BJ (cell line): Measurements from ENCODE around the gene CIDEB. TPM values are rescaled to one million over a fixed set of nuclear protein-coding genes. Genes with fewer than 3 reads are reported as not detected.

ENCODE experiments used
- CTCF ChIA-PET: fragments of 350-600 bp; formaldehyde crosslinking; extraction: SDS; loops from one replicate; lab custom pipeline; 2021; ENCODE audit warnings: antibody characterized with exemption, inconsistent platforms; lab: Yijun Ruan, JAX
- POLR2A ChIA-PET: fragments of 300-600 bp; sonication (Branson Sonifier 250); formaldehyde crosslinking; extraction: SDS; loops from one replicate; lab custom pipeline; 2021; ENCODE audit warnings: antibody characterized with exemption; lab: Charles Lee
- DNase-seq: peaks from one replicate; pipeline ENCODE4 v3.0.0-alpha.2; 2011; ENCODE audit warnings: low read depth
- H3K27me3 ChIP-seq: 2 replicates; pipeline ENCODE4 v1.6.0; 2011; ENCODE audit warnings: low read length; ENCODE audit not compliant: control insufficient read depth, insufficient read depth
- H3K36me3 ChIP-seq: 2 replicates; pipeline ENCODE4 v1.5.1; 2011; ENCODE audit warnings: low read length; ENCODE audit not compliant: control insufficient read depth, insufficient read depth
- H3K4me3 ChIP-seq: 2 replicates; pipeline ENCODE4 v1.5.1; 2011; ENCODE audit warnings: low read depth, mild to moderate bottlenecking, control low read depth, low read length
- polyA plus RNA-seq: library from polyadenylated mRNA; depleted of rRNA; stranded (reverse); fragments of >200 nt; gene quantifications from 2 replicates; pipeline ENCODE4 v1.2.3, GENCODE V29; 2011
- TF ChIP-seq, protein P1 (sequence below): IDR thresholded peaks from 2 replicates; pipeline ENCODE4 v1.5.1; 2011; ENCODE audit warnings: low read depth, mild to moderate bottlenecking, control low read depth, inconsistent platforms, low read length, moderate library complexity; ENCODE audit not compliant: insufficient read depth

CIDEB gene
- polyA plus RNA-seq, 1 experiment, result 0.98 TPM

DNA sequence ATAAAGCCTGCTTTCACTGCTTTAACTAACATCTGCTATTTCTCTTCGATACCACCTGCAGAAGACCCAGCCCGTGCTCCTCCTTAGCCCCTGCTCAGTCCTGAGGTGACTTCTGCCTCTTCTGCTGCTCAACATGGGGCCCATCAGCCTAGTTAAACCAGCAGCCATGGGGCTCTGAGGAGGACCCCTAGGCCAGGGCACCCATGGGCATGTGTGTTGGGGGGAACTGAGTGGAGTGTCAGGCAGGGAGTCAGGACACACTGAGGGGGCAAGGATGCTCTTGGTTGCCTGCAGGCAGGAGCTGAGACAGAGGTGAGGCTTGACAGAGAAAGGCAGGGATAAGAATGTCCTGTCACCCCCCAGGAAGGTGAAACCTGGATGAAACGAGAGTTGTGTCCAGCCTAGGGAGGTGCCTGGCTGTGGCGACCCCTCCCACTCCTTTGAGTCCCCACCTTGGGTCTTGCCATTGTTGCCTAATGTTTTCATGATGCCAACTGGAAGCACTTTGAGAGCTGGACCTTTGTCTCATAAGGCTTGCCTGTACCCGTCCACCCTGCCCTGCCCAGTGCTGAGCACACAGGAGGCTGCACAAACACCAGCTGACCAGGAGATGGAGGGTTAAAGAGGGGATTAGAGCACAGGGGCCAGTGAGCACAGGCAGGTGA is 23.8 kb downstream of the CIDEB start:
- Histone ChIP-seq H3K27me3 (no peaks in the 10 kb centered on the region), H3K4me3 (no peak overlapping the region), H3K36me3 (no peaks in the 10 kb centered on the region)
- TF ChIP-seq, protein P1, sequence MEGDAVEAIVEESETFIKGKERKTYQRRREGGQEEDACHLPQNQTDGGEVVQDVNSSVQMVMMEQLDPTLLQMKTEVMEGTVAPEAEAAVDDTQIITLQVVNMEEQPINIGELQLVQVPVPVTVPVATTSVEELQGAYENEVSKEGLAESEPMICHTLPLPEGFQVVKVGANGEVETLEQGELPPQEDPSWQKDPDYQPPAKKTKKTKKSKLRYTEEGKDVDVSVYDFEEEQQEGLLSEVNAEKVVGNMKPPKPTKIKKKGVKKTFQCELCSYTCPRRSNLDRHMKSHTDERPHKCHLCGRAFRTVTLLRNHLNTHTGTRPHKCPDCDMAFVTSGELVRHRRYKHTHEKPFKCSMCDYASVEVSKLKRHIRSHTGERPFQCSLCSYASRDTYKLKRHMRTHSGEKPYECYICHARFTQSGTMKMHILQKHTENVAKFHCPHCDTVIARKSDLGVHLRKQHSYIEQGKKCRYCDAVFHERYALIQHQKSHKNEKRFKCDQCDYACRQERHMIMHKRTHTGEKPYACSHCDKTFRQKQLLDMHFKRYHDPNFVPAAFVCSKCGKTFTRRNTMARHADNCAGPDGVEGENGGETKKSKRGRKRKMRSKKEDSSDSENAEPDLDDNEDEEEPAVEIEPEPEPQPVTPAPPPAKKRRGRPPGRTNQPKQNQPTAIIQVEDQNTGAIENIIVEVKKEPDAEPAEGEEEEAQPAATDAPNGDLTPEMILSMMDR, result no peak
- no peak for DNase-seq
- POLR2A ChIA-PET, result no interaction called here
- CTCF ChIA-PET, result interaction anchor here (0.7 to 9.7 kb wide), 3 partner anchors 13 to 32 kb away, joined by 3 to 47 read pairs (median 3); partner anchors contain the start of genes DHRS1, NOP9 and RABGGTA

DNA sequence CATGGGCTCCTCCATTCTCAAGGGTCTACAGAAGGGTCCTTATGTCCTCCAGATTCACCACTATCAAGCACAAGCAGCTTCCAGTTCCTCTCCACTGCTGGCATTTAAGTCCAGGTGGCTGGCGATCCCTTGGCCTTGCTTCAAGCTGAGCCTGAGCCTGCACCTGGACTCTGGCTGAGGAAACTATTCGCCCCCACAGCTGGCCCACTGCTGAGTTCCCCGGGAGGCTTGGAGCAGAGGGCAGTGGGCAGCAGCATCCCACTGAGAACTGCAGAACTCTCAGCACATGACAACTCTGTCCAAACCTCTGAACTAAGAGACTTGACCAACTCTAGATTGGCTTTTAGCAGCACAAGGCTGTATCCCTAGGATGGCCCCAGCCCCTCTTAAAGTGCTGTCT is 25.0 kb downstream of the CIDEB start:
- TF ChIP-seq, protein P1, result no peak
- Histone ChIP-seq H3K36me3 (no peaks in the 10 kb centered on the region), H3K27me3 (no peaks in the 10 kb centered on the region), H3K4me3 (no peak overlapping the region)
- DNase-seq, result no peak
- ChIA-PET POLR2A (no interaction called here), CTCF (interaction anchor here (1.1 to 9.7 kb wide), 5 partner anchors 14 to 67 kb away, joined by 3 to 47 read pairs (median 4); partner anchors contain the start of genes DHRS1, MDP1, NOP9 and TINF2)

DNA sequence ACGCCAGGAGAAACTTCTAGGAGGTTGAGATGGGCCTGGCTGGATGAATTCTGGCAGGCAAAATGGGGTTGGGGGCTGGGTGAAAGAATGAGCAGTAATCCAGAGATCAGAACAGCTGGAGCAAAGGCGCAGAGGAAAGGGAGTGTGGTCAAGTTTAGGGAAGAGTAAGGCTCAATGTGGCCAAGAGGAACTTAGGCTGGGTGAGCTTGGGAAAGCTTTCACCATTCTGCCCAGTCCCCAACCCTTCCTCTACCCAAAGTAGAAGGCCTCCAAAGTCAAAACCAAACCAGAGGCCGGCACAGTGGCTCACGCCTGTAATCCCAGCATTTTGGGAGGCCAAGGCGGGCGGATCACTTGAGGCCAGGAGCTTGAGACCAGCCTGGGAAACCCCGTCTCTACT is 26.1 kb downstream of the CIDEB start:
- no peaks in the 10 kb centered on the region for H3K36me3 ChIP-seq
- H3K27me3 ChIP-seq, result no peaks in the 10 kb centered on the region
- DNase-seq, result no peak
- CTCF ChIA-PET, result interaction anchor here (1.0 to 9.7 kb wide), 6 partner anchors 15 to 120 kb away, joined by 3 to 47 read pairs (median 4); partner anchors contain the start of genes DHRS1, IRF9, NOP9 and TGM1
- POLR2A ChIA-PET, result no interaction called here
- TF ChIP-seq, protein P1, result no peak
- no peak overlapping the region for H3K4me3 ChIP-seq

DNA sequence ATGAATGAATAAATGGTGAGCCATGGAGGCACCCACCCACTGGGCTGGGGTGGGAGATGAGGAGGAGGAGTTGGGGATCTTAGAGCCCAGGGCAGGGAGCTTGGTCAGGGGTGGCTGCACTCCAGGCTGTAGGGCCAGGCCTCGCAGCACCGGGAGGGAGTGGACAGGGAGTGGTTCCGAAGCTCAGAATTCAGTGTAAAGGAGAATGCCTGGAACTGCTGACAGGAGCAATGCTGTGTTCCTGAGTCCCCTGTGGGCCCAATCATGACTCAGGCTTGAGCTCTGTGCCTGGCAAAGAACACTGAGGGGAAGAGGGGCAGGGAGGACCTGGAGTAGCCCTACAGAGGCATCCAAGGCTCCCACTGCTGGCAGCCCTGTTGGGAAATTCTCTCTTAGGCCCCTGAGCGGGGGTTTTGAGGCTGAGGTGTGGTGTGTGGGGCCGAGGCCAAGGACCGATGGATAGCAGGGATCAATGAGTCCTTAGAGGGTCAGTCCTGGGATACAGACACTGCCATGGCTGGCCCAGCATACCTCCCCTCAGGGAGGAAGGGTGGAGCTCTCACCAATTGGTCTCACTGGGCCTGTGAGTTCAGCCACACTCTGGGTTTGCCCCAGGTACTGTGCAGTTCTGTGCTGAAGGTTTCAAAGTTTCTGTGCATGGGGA is 26.8 kb downstream of the CIDEB start:
- no peak for DNase-seq
- TF ChIP-seq, protein P1, result no peak
- CTCF ChIA-PET, result interaction anchor here (1.0 to 9.7 kb wide), 8 partner anchors 10 to 120 kb away, joined by 3 to 47 read pairs (median 3); partner anchors contain the start of genes DHRS1, IRF9, NOP9 and RABGGTA
- POLR2A ChIA-PET, result no interaction called here
- Histone ChIP-seq H3K27me3 (no peaks in the 10 kb centered on the region), H3K36me3 (no peaks in the 10 kb centered on the region), H3K4me3 (no peak overlapping the region)
